SU-DHL-6 (cell line): ENCODE measurements around the gene BEGAIN.

Source experiments
- EZH2phosphoT487 ChIP-seq: fragments of 200-600 bp; sonication (generic), shearing (Covaris generic); conservative IDR thresholded peaks from 2 replicates; pipeline ENCODE4 v1.6.1; 2018; ENCODE audit warnings: mild to moderate bottlenecking, antibody characterized with exemption, low read length, moderate library complexity, mixed read lengths
- TF ChIP-seq, protein P1 (sequence below): fragments of 200-600 bp; sonication (generic); IDR thresholded peaks from one replicate; pipeline ENCODE4 v1.5.1; 2017; ENCODE audit warnings: antibody characterized with exemption, mild to moderate bottlenecking, low read length, moderate library complexity; ENCODE audit not compliant: insufficient read depth, poor library complexity, severe bottlenecking

DNA sequence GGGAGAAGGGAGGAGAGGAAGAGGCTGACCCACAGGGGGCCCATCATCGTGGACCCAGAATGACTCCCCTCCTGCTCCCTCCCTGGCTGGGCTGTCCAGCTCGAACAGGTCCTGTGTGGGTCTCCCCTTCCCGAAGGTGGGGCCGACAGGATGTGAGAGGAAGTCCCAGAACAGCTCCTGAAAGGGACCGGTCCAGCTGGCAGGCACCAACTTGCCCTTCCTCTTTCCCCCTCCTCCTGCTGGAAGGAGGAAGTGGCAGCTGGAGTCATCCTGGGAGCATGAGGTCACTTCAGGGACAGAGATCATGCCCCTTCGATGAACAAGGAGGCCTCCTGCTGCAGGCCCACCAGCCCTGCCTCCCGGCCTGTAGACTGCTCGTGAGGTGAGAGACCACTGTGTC lies 35.0 kb upstream of the BEGAIN start:
- TF ChIP-seq, protein P1, sequence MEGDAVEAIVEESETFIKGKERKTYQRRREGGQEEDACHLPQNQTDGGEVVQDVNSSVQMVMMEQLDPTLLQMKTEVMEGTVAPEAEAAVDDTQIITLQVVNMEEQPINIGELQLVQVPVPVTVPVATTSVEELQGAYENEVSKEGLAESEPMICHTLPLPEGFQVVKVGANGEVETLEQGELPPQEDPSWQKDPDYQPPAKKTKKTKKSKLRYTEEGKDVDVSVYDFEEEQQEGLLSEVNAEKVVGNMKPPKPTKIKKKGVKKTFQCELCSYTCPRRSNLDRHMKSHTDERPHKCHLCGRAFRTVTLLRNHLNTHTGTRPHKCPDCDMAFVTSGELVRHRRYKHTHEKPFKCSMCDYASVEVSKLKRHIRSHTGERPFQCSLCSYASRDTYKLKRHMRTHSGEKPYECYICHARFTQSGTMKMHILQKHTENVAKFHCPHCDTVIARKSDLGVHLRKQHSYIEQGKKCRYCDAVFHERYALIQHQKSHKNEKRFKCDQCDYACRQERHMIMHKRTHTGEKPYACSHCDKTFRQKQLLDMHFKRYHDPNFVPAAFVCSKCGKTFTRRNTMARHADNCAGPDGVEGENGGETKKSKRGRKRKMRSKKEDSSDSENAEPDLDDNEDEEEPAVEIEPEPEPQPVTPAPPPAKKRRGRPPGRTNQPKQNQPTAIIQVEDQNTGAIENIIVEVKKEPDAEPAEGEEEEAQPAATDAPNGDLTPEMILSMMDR = no peak
- no peak for TF ChIP-seq EZH2phosphoT487
